GM19467 (cell line): ENCODE measurements around the gene CARM1.
A peak's percentile ranks its signal among the peaks of the same experiment; 100 is the strongest.
"Not testable (repeated sequence)": the region's sequence is repeated elsewhere in the genome, so short reads cannot be mapped to it uniquely, and the experiment has no call there.

Experiments
- ATAC-seq: cut with Tn5 transposase; IDR thresholded peaks from one replicate; pipeline ENCODE4 v1.9.1; 2021; ENCODE audit warnings: mild to moderate bottlenecking, moderate library complexity; ENCODE audit not compliant: unreplicated experiment

CARM1 gene

GRCh38 chr19:10870955-10871603 lies at the start of gene CARM1:
Gene CARM1, plus strand, starts transcription at chr19:10871553. Its CDS starts 150 bp downstream, at chr19:10871703.
- peak; percentile 70 for ATAC-seq

DNA sequence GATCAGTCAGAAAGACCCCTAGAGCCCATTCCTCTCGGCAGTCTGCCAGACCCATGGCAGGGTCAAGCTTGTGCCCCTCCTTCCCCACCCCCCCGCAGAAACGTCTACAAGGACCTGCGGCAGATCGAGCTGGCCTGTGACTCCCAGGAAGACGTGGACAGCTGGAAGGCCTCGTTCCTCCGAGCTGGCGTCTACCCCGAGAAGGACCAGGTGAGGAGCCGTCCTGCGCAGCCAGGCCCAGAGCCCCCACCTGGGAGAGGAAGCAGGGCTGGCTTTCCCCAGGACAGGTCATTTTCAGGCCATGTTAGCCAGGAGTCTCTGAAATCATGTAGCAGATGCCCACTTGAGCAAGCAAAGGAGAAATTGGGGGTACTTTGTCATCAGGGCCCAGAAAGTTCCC lies 47.7 kb upstream of the CARM1 start:
- ATAC-seq, result no peak

- no peak for ATAC-seq
Measured at GRCh38 chr19:10826231-10826630, 45.1 kb upstream of the CARM1 start.

DNA sequence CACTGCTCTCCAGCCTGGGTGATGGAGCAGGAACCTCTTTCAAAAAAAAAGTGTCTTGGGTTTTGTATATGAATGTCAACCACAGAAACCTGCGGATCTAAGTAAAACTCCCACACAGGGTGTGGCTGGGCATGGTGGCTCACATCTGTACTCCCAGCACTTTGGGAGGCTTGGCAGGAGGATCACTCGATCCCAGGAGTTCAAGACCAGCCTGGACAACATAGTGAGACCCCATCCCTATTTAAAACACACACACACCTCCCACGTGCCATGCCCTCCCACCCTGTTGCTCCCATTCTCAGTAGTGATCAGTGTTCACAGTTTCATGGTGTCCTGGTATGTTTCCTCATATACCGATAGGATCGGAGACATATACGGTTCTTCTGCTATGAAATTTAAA lies 44.5 kb upstream of the CARM1 start:
- ATAC-seq, result no peak

DNA sequence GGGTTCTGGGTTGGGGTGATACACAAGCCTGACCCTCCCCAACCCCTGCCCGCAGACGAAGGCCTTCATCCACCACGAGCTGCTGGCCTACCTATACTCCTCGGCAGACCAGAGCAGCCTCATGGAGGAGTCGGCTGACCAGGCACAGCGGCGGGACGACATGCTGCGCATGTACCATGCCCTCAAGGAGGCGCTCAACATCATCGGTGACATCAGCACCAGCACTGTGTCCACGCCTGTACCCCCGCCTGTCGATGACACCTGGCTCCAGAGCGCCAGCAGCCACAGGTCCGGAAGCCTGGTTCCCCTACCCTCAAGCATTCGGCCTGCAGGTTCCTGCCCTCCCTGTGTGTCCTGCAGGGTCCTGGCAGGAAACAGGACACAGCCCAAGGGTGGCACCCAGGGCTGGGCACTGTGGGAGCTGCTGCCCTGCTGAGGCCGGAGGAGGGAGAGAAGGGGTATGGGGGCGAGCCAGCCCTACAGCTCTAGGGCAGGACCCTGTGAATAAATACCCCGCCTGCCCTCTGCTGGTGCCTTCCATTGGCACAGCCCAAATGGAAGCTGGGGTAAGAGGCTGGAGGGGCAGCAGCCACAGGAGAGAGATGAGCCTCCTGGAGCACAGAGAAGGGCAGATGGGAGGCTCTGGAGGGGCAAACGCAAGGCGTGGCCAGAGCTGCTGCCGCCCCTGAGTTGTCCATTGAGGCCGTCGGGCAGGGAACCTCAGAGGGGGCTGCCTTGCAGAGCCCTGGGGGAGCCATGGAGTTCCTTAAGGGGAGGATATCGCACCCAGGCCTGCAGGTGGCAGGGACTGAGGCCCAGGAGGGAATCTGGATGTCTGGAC lies 42.2 kb upstream of the CARM1 start:
- ATAC-seq, result no peak

DNA sequence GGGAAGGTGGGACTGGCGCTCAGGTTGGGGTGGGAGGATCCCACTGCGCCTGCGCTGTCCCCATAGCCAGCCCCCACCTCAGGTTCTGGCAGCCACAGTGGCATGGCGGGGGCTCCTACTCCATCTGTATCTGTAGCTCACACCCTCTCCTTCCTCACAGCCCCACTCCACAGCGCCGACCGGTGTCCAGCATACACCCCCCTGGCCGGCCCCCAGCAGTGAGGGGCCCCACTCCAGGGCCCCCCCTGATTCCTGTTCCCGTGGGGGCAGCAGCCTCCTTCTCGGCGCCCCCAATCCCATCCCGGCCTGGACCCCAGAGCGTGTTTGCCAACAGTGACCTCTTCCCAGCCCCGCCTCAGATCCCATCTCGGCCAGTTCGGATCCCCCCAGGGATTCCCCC lies 41.4 kb upstream of the CARM1 start:
- no peak for ATAC-seq

DNA sequence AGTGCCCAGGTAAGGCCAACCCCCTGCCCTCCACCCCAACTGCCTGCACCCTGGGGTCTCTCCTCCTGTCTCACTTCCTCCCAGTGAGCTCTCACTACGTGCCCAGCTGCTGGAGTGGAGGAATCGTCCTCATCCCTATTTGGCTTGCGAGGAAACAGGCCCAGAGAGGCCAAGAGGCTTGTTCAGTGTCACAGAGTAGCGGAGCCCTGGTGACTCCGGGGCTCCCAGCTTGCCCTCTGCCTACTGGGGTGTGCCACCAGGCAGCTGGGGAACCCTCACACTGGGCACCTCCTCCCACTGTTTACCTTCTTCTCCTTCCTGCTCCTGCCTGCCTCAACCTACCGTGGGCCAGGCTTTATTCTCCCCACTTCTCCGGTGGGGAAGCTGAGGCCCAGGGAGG lies 41.0 kb upstream of the CARM1 start:
- no peak for ATAC-seq

DNA sequence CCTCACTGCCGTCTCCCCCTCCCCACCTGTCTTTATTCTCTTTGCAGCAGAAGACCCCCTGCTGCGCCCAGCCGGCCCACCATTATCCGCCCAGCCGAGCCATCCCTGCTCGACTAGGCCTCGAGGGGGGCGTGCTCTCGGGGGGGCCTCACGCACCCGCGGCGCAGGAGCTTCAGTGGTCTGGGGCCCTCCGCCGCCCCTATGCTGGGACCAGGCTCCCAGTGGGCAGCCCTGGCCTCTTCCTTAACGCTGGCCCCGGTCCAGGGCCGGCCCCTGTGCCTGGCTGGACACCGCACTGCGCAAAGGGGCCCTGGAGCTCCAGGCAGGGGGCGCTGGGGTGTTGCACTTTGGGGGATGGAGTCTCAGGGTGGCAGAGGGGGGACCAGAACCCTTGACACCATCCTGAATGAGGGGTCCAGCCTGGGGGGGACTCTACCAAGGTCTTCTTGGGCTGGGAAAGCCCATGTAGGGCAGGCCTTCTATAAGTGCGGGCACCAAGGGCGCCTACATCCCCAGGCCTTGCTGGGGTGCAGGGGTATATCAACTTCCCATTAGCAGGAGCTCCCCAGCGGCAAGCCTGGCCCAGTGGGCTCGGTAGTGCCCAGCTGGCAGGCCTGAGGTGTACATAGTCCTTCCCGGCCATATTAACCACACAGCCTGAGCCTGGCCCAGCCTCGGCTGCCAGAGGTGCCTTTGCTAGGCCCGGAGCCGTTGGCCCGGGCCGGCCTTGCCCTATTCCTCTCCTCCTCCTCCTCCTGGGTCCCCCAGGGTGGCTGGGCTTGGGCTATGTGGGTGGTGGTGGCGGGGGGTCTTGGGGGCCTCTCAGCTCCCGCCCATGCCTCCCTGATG lies 40.2 kb upstream of the CARM1 start:
- ATAC-seq, result no peak

- no peak for ATAC-seq
Measured at GRCh38 chr19:10831987-10832938, 39.1 kb upstream of the CARM1 start.

DNA sequence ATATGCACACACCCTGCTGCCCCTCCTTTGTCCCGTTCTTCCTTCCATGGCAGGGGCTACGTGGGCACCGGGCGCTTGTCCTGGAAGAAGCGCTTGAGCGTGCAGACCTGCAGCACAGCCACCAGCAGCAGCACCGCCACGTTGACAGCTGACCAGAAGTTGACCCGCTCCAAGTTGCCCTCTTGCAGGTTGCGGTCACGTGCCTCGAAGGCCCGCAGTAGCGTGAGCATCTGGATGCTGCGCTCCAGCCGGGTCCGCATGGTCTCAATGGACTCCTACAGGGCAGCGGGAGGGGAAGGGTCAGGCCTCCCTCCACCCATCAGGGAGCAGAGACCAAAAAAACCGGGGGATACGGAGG lies 38.4 kb upstream of the CARM1 start:
- ATAC-seq, result no peak

DNA sequence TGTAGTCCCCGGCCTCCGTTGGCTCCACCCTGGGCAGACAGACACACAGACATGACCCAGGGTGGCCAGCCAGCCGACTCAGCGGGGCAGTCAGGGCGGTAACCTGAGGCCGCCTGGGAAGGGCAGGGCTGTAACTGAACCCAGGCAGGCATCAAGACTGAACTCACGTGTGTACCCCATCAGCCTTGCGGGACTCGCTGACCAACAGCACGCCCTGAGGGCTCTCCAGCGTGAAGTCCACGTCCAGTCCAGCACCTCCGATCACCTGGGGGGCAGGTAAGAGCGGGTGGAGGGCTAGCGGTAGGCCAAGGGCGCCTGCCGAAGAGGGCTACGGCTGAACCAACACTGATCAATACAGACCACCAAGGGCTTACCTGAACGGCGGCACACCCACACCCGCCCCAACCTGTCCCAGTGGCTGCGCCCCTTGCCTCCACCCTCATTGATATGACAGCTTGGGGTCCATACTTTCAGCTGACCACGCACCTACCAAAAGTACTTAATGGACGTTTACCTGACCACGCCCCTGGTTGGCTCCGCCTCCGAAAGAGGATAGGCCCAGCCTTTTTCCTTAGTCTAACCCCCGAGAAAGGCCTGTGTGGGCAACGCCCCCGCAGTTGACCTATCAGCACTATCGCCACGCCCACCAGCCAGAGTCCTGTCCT lies 36.1 kb upstream of the CARM1 start:
- ATAC-seq, result no peak

GRCh38 chr19:10835754-10836478 lies 35.4 kb upstream of the CARM1 start, which contains the start of gene TMED1:
Gene TMED1, minus strand, starts transcription at chr19:10836212. Its CDS starts 21 bp downstream, at chr19:10836191.
- ATAC-seq, result peak; percentile 61

- no peak for ATAC-seq
Measured at GRCh38 chr19:10836479-10837330, 34.6 kb upstream of the CARM1 start.

GRCh38 chr19:10837649-10838048 lies 33.7 kb upstream of the CARM1 start:
- not testable (repeated sequence) for ATAC-seq

DNA sequence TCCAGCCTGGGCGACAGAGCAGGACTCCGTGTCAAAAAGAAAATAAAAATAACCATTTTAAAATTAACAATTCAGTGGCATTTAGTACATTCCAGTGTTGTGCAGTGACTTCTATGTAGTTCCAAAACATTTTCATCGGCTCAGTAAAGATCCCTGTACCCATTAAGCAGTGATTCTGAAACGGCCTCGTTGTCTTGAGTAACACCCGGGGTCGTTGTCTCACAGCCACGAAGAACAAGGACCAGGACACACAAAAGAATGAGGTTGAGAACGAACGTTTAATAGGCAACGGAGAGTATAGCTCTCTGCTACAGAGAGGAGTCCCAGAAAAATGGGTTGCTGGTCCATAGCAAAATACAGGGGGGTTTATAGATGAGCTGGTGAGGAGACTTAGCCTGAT lies 33.0 kb upstream of the CARM1 start:
- ATAC-seq, result no peak

DNA sequence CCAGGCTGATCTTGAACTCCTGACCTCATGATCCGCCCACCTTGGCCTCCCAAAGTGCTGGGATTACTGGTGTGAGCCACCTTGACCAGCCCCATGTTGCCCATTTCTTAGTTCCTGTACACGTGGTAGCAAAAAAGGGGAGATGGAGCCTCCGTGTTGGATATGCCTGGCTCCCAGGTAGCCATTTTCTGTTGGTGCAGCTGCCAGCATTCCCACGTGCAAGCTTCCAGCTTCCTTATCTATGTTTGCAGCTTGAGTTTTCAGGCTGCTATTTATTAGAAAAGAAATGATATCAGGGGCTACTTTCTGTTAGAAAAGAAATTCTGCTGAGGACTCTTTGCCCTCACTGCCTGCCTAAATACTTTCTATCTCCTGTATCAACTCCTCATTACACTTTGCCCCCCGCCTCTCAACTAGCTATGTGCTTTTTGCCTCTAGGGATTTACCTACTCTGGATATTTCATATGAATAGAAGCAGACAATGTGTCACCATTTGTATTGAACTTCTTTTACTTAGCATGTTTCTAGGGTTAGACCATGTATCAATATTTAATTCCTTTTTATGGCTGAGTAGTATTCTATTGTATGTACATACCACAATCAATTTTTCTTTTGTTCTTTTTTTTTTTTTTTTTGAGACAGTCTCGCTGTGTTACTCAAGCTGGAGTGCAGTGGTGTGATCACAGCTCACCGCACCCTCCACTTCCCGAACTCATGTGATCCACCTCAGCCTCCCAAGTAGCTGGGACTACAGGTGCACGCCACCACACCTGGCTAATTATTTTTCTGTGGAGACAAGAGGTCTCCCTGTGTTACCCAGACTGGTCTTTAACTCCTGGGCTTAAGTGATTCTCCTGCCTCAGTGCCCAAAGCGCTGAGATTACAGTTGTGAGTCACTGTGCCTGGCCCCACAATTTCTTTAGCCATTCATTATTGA lies 32.0 kb upstream of the CARM1 start:
- no peak for ATAC-seq

GRCh38 chr19:10842788-10843187 lies 28.6 kb upstream of the CARM1 start:
- no peak for ATAC-seq
